AG04449 (cell line): ENCODE data around the gene ADAMTS7.

Source experiments
- CTCF ChIA-PET: fragments of 350-600 bp; formaldehyde crosslinking; extraction: SDS; loops from one replicate; lab custom pipeline; 2021; ENCODE audit warnings: antibody characterized with exemption; lab: Yijun Ruan, JAX
- POLR2A ChIA-PET: fragments of 400-600, 350-600 bp; formaldehyde crosslinking; extraction: SDS; loops from one replicate; lab custom pipeline; 2020; ENCODE audit warnings: antibody characterized with exemption, inconsistent platforms; lab: Yijun Ruan, JAX
- DNase-seq: peaks from one replicate; pipeline ENCODE4 v3.0.0-alpha.2; 2010; ENCODE audit warnings: low read depth, low spot score
- H3K4me3 ChIP-seq: 2 replicates; pipeline ENCODE4 v1.5.1; 2011; ENCODE audit warnings: low read depth, mild to moderate bottlenecking, control low read depth, low read length
- CTCF ChIP-seq: IDR thresholded peaks from one replicate; pipeline ENCODE4 v1.5.1; 2011; ENCODE audit warnings: mild to moderate bottlenecking, moderate library complexity, low read length, control low read depth, inconsistent platforms; ENCODE audit not compliant: insufficient read depth; ENCODE audit errors: missing control alignments

Gene ADAMTS7

GRCh38 chr15:78717956-78718656 lies 93.2 kb downstream of the ADAMTS7 start:
- H3K4me3 ChIP-seq, result no peak overlapping the region
- TF ChIP-seq CTCF, result no peak
- no peak for DNase-seq
- POLR2A ChIA-PET, result no interaction called here
- CTCF ChIA-PET, result interaction anchor here (0.8 to 1.6 kb wide), 4 partner anchors 8 to 33 kb away, joined by 3 to 5 read pairs (median 4); no protein-coding TSS in a partner anchor

- TF ChIP-seq CTCF, result no peak
- ChIA-PET CTCF (interaction anchor here (1.4 kb wide), 1 partner anchor 97 kb away, joined by 5 read pairs; no protein-coding TSS in a partner anchor), POLR2A (no interaction called here)
- no peak overlapping the region for H3K4me3 ChIP-seq
- no peak for DNase-seq
These were observed 94.6 kb downstream of the ADAMTS7 start for GRCh38 chr15:78716651-78717050.

- H3K4me3 ChIP-seq, result no peak overlapping the region
- ChIA-PET CTCF (interaction anchor here (1.2 to 1.4 kb wide), 2 partner anchors 10 to 96 kb away, joined by 3 to 5 read pairs; no protein-coding TSS in a partner anchor), POLR2A (interaction anchor here (0.6 kb wide), 1 partner anchor 158 kb away, joined by 4 read pairs; no protein-coding TSS in a partner anchor)
- TF ChIP-seq CTCF, result no peak
- DNase-seq, result peak; percentile 12
These were observed 95.3 kb downstream of the ADAMTS7 start for GRCh38 chr15:78715930-78716329.

- ChIA-PET CTCF (interaction anchor here (1.2 to 1.4 kb wide), 2 partner anchors 10 to 96 kb away, joined by 3 to 5 read pairs; no protein-coding TSS in a partner anchor), POLR2A (interaction anchor here (0.6 kb wide), 1 partner anchor 158 kb away, joined by 4 read pairs; no protein-coding TSS in a partner anchor)
- no peak overlapping the region for H3K4me3 ChIP-seq
- TF ChIP-seq CTCF, result no peak
- no peak for DNase-seq
These were observed 95.8 kb downstream of the ADAMTS7 start for GRCh38 chr15:78715434-78715833.

- no peak overlapping the region for H3K4me3 ChIP-seq
- no peak for TF ChIP-seq CTCF
- ChIA-PET CTCF (no interaction called here), POLR2A (no interaction called here)
- no peak for DNase-seq
These were observed 96.4 kb downstream of the ADAMTS7 start for GRCh38 chr15:78714890-78715289.

- no peak overlapping the region for H3K4me3 ChIP-seq
- no peak for DNase-seq
- ChIA-PET CTCF (interaction anchor here (1.2 kb wide), 1 partner anchor 108 kb away, joined by 3 read pairs; no protein-coding TSS in a partner anchor), POLR2A (no interaction called here)
- no peak for TF ChIP-seq CTCF
These were observed 98.3 kb downstream of the ADAMTS7 start for GRCh38 chr15:78712797-78713515.
